K562 (cell line): Measurements from ENCODE around the gene SMARCC1. TPM values are rescaled to one million over a fixed set of nuclear protein-coding genes. Genes with fewer than 3 reads are reported as not detected.
A peak's percentile ranks its signal among the peaks of the same experiment; 100 is the strongest.

Experiments used
- ATAC-seq: fragments of 200-7000 bp; cut with Tn5 transposase; 3 replicates; pipeline ENCODE4 v1.9.1; 2020; ENCODE audit warnings: moderate library complexity
- BruUV-seq: library from RNA; stranded (reverse); fragments of 400-500 nt; replicated peaks from 2 replicates; lab custom pipeline; 2021; lab: Mats Ljungman, UMichigan
- CTCF ChIA-PET: fragments of 300-600 bp; formaldehyde crosslinking; extraction: SDS; loops from one replicate; lab custom pipeline; 2021; ENCODE audit warnings: low intra/inter-chr PET ratio; lab: Yijun Ruan, JAX
- POLR2A ChIA-PET: fragments of 300-600, 350-650 bp; sonication (Branson Sonifier 250); formaldehyde crosslinking; extraction: SDS; loops from one replicate; lab custom pipeline; 2021; ENCODE audit warnings: antibody characterized with exemption, inconsistent platforms; lab: Yijun Ruan, JAX
- DNase-seq, 4 experiments: peaks; one replicate each; pipeline versions ENCODE4 v3.0.0 to v3.0.0-alpha.2; 2011 to 2018; ENCODE audit warnings: low spot score in 3 of 4, mixed read lengths in 3 of 4; ENCODE audit errors: extremely low read depth in 1 of 4
- FAIRE-seq: peaks from 2 replicates; lab custom pipeline; 2011; peaks lifted over from hg19 to GRCh38; lab: Jason Lieb, UNC
- H2AFZ ChIP-seq: 2 replicates; pipeline ENCODE4 v1.6.0; 2011; ENCODE audit warnings: low read depth, low read length, control low read depth, inconsistent platforms
- H3K27ac ChIP-seq: fragments of 200-600 bp; 3 replicates; pipeline ENCODE4 v1.8.0; 2011; ENCODE audit warnings: low read depth, mild to moderate bottlenecking, control low read depth, inconsistent platforms, low read length, moderate library complexity, mixed read lengths; ENCODE audit errors: extremely low read depth
- H3K27me3 ChIP-seq, 2 experiments: fragments of 300-600 bp in 1 of 2; 2 replicates in 1 of 2; 3 replicates in 1 of 2; pipeline versions ENCODE4 v1.6.0 to v1.8.0; 2011; ENCODE audit warnings: inconsistent platforms in 2 of 2, low read length in 2 of 2, mild to moderate bottlenecking in 1 of 2, mixed read lengths in 1 of 2, moderate library complexity in 1 of 2; ENCODE audit not compliant: control insufficient read depth in 2 of 2, insufficient read depth in 2 of 2
- H3K36me3 ChIP-seq: fragments of 300-600 bp; 3 replicates; pipeline ENCODE4 v1.8.0; 2011; ENCODE audit warnings: mild to moderate bottlenecking, low read length, inconsistent platforms; ENCODE audit not compliant: control insufficient read depth, insufficient read depth
- H3K4me1 ChIP-seq, 2 experiments: fragments of 200-600 bp in 1 of 2; replicated peaks in 1 of 2; 2 replicates in 1 of 2; 3 replicates in 1 of 2; pipeline versions ENCODE4 v1.5.1 to v1.8.0; 2011; ENCODE audit warnings: inconsistent platforms in 2 of 2, low read length in 2 of 2, mild to moderate bottlenecking in 1 of 2, mixed read lengths in 1 of 2, moderate library complexity in 1 of 2; ENCODE audit not compliant: control insufficient read depth in 2 of 2, insufficient read depth in 2 of 2
- H3K4me2 ChIP-seq: 2 replicates; pipeline ENCODE4 v1.6.1; 2011; ENCODE audit warnings: low read length, control low read depth, inconsistent platforms, mixed read lengths; ENCODE audit not compliant: insufficient read depth
- H3K4me3 ChIP-seq: fragments of 200-600 bp; sonication (generic), shearing (Covaris generic); 2 replicates; pipeline ENCODE4 v1.5.1; 2016; ENCODE audit warnings: control low read depth, inconsistent platforms
- H3K79me2 ChIP-seq: fragments of 200-600 bp; 3 replicates; pipeline ENCODE4 v1.8.0; 2011; ENCODE audit warnings: low read length, inconsistent platforms; ENCODE audit not compliant: control insufficient read depth, insufficient read depth
- H3K9ac ChIP-seq, 2 experiments: 2 replicates each; pipeline versions ENCODE4 v1.6.0 to v1.6.1; 2011; ENCODE audit warnings: low read depth in 2 of 2, low read length in 2 of 2, control low read depth in 1 of 2, inconsistent platforms in 1 of 2, mild to moderate bottlenecking in 1 of 2, mixed read lengths in 1 of 2; ENCODE audit not compliant: insufficient read depth in 1 of 2
- H3K9me1 ChIP-seq: one replicate; pipeline ENCODE4 v1.6.0; 2011; ENCODE audit warnings: inconsistent platforms, mild to moderate bottlenecking, low read length, moderate library complexity; ENCODE audit not compliant: control insufficient read depth, insufficient read depth
- H3K9me3 ChIP-seq: replicated peaks from 2 replicates; pipeline ENCODE4 v1.5.1; 2011; ENCODE audit warnings: low read depth, low read length, inconsistent platforms; ENCODE audit not compliant: control insufficient read depth, insufficient read depth
- H4K20me1 ChIP-seq: replicated peaks from 2 replicates; pipeline ENCODE4 v1.6.1; 2011; ENCODE audit warnings: low read length, inconsistent platforms, mixed read lengths; ENCODE audit not compliant: control insufficient read depth, insufficient read depth
- HNRNPH1 ChIP-seq: fragments of 200-400 bp; formaldehyde crosslinking; optimal IDR thresholded peaks from 2 replicates; pipeline ENCODE3; 2017; ENCODE audit warnings: low read depth, mild to moderate bottlenecking, low read length, moderate library complexity
- POU5F1 ChIP-seq: fragments of 150-350 bp; IDR thresholded peaks from 2 replicates; pipeline ENCODE4 v1.6.1; 2014; ENCODE audit warnings: borderline replicate concordance, low read length, low read depth, mild to moderate bottlenecking; ENCODE audit not compliant: partially characterized antibody
- RFX1 ChIP-seq: fragments of 450-650 bp; IDR thresholded peaks from 2 replicates; pipeline ENCODE4 v1.6.1; 2016; ENCODE audit warnings: mild to moderate bottlenecking, moderate library complexity
- SOX6 ChIP-seq: fragments of 450-650 bp; IDR thresholded peaks from 2 replicates; pipeline ENCODE4 v1.6.1; 2014; ENCODE audit warnings: mild to moderate bottlenecking
- SPI1 ChIP-seq: IDR thresholded peaks from 2 replicates; pipeline ENCODE4 v1.6.1; 2011; ENCODE audit warnings: low read depth, low read length, control low read depth, borderline replicate concordance
- TFAM ChIP-seq: fragments of 250-450 bp; sonication (Bioruptor Pico); conservative IDR thresholded peaks from 2 replicates; pipeline ENCODE4 v1.5.0; 2021; ENCODE audit warnings: mild to moderate bottlenecking, moderate library complexity
- TSHZ1 ChIP-seq: fragments of 250-450 bp; sonication (Bioruptor Pico); IDR thresholded peaks from 2 replicates; pipeline ENCODE4 v1.4.0; 2020; ENCODE audit warnings: mild to moderate bottlenecking, moderate library complexity
- ZC3H4 ChIP-seq: sonication (generic); formaldehyde crosslinking; IDR thresholded peaks from 2 replicates; pipeline ENCODE4 v1.9.0; 2021; ENCODE audit warnings: missing genetic modification reagents, borderline replicate concordance
- ZNF24 ChIP-seq: fragments of 450-650 bp; IDR thresholded peaks from 2 replicates; pipeline ENCODE4 v1.6.1; 2016
- ZNF324 ChIP-seq: fragments of 250-450 bp; sonication (Bioruptor Pico); IDR thresholded peaks from 2 replicates; pipeline ENCODE4 v1.4.0; 2020; ENCODE audit warnings: mild to moderate bottlenecking
- WGBS: fragments of 100-300 bp; shearing (Covaris generic); methylation state at CpG from one replicate; pipeline ENCODE4 v1.1.6; 2016; ENCODE audit warnings: low coverage, mixed read lengths; ENCODE audit not compliant: insufficient coverage; ENCODE audit errors: missing lambda C conversion rate; 5-methylcytosine and 5-hydroxymethylcytosine counted together
- in situ Hi-C: fragments of 300-500 bp; cut with MboI; formaldehyde crosslinking; loops from 4 replicates; pipeline ENCODE4 v1.15.0; 2018; ENCODE audit warnings: inconsistent platforms, mixed read lengths
- intact Hi-C: fragments of 100-400 bp; cut with micrococcal nuclease; formaldehyde crosslinking; loops from 2 replicates; pipeline ENCODE4 v1.14.2; 2022
- polyA plus RNA-seq, 8 experiments: library from polyadenylated mRNA; depleted of rRNA in 4 of 8; stranded (reverse) in 5 of 8; unstranded in 3 of 8; fragments of >200 nt; fragmentation: Nextera tagmentation in 2 of 8; fragmentation: Illumina TruSeq in 1 of 8; extraction: Ambion mirVana in 2 of 8; extraction: Trizol in 1 of 8; gene quantifications; 2 replicates each; pipeline versions ENCODE4 v1.2.1 to v1.2.3, GENCODE V29; 2011 to 2014; ENCODE audit warnings: inconsistent platforms in 1 of 8, missing spikeins in 1 of 8
- total RNA-seq, 7 experiments: library from RNA; depleted of rRNA in 6 of 7; stranded (reverse); fragments of >200 nt in 6 of 7; fragmentation: Illumina TruSeq in 2 of 7; extraction: Trizol in 2 of 7; gene quantifications; 2 replicates each; pipeline versions ENCODE4 v1.2.1 to v1.2.3, GENCODE V29; 2011 to 2021; ENCODE audit warnings: low replicate concordance in 1 of 7

Gene SMARCC1
- total and polyA plus RNA-seq, 9 of the 15 experiments (the other 6 are each of a cell fraction or from before 2014, with no cell fraction given), result 20.7 to 199 (median 66.0) TPM

GRCh38 chr3:47732143-47732542 is 49.5 kb downstream of the SMARCC1 start:
- TF ChIP-seq TFAM (CRISPR knock-in tag), result no peak
- TF ChIP-seq, all 486 proteins: peak for 0
- no peak for FAIRE-seq
- Histone ChIP-seq H3K4me2 (no peak overlapping the region), H3K9me3 (no peaks in the 10 kb centered on the region), H2AFZ (no peak overlapping the region), H3K9ac (no peak overlapping the region), H3K4me3 (no peak overlapping the region), H3K36me3 (peaks cover 94% of the 10 kb centered on the region), H3K27ac (no peak overlapping the region), H3K4me1 (0 out of 5 replicates have a peak, but pooled peaks cover 0 to 3% of the 10 kb centered on the region in 2 experiments), H3K27me3 (no peaks in the 10 kb centered on the region), H3K9me1 (no peaks in the 10 kb centered on the region), H3K79me2 (peaks cover 5% of the 10 kb centered on the region; the same call in 2 of the 3 replicates), H4K20me1 (no peaks in the 10 kb centered on the region; the same call in 1 of the 2 replicates)
- CTCF ChIA-PET, result no interaction called here
- BruUV-seq, result TSS peak; percentile 22
- in situ Hi-C loops, result no loop called here
- intact Hi-C loops, result no loop called here
- ATAC-seq, result no peak
- no peak for DNase-seq
- WGBS, result 67% methylated on average over 2 of the region's 2 CpGs
- POLR2A ChIA-PET, result interaction anchor here (0.6 to 1.5 kb wide), 2 partner anchors 9 to 514 kb away, joined by 3 to 5 read pairs; no protein-coding TSS in a partner anchor

GRCh38 chr3:47731061-47731460 is 50.6 kb downstream of the SMARCC1 start:
- no peak overlapping the region for H3K4me2 ChIP-seq
- intact Hi-C loops, result no loop called here
- CTCF ChIA-PET, result no interaction called here
- peaks cover 97% of the 10 kb centered on the region for H3K36me3 ChIP-seq
- H3K4me1 ChIP-seq, result peaks cover 0 to 3% of the 10 kb centered on the region in 2 experiments; a peak in 1 of 5 replicates
- BruUV-seq, result no TSS peak
- no peak for TF ChIP-seq ZNF24
- TF ChIP-seq RFX1, result no peak
- TF ChIP-seq ZNF324 (CRISPR knock-in tag), result no peak
- TF ChIP-seq ZC3H4 (CRISPR knock-in tag), result no peak
- TF ChIP-seq SOX6, result no peak
- no peak for TF ChIP-seq SPI1
- TF ChIP-seq POU5F1, result no peak
- no peak for TF ChIP-seq TSHZ1 (CRISPR knock-in tag)
- TF ChIP-seq HNRNPH1, result no peak
- no peaks in the 10 kb centered on the region for H3K27me3 ChIP-seq
- no peak for DNase-seq
- WGBS, result 91% methylated on average over 8 of the region's 8 CpGs
- no peak overlapping the region for H3K27ac ChIP-seq
- H3K9me3 ChIP-seq, result no peaks in the 10 kb centered on the region
- no peak overlapping the region for H3K4me3 ChIP-seq
- no peak overlapping the region for H2AFZ ChIP-seq
- no peaks in the 10 kb centered on the region for H3K9me1 ChIP-seq
- POLR2A ChIA-PET, result interaction anchor here (1.2 kb wide), 1 partner anchor 19 kb away, joined by 3 read pairs; no protein-coding TSS in a partner anchor
- ATAC-seq, result no peak
- in situ Hi-C loops, result no loop called here
- no peak overlapping the region for H3K9ac ChIP-seq
- no peak for FAIRE-seq
- H4K20me1 ChIP-seq, result no peaks in the 10 kb centered on the region; the same call in 1 of the 2 replicates
- peaks cover 9% of the 10 kb centered on the region; the same call in 2 of the 3 replicates for H3K79me2 ChIP-seq
